Testis (tissue), 3 donors: ENCODE results near the gene RHOU. TPM values are rescaled to one million over a fixed set of nuclear protein-coding genes. Genes with fewer than 3 reads are reported as not detected.

ENCODE experiments used
- DNase-seq: peaks from one replicate; pipeline ENCODE4 v3.0.0-alpha.2; 2019
- H3K27ac ChIP-seq, 2 donors: fragments of 200-600 bp; sonication (generic); one replicate each; pipeline ENCODE4 v1.5.1; 2019
- H3K27me3 ChIP-seq: fragments of 200-600 bp; sonication (generic); one replicate; pipeline ENCODE4 v1.5.1; 2019
- H3K36me3 ChIP-seq: fragments of 200-600 bp; sonication (generic); one replicate; pipeline ENCODE4 v1.5.1; 2017; ENCODE audit warnings: low read depth; ENCODE audit errors: missing control alignments
- H3K4me1 ChIP-seq: fragments of 200-600 bp; sonication (generic); one replicate; pipeline ENCODE4 v1.5.1; 2019
- H3K4me3 ChIP-seq, 2 donors: fragments of 200-600 bp; sonication (generic); one replicate each; pipeline ENCODE4 v1.5.1; 2017 to 2019
- H3K9me3 ChIP-seq: fragments of 200-600 bp; sonication (generic); one replicate; pipeline ENCODE4 v1.5.1; 2017
- CTCF ChIP-seq, 3 experiments: fragments of 450-650 bp in 2 of 3; fragments of 200-600 bp in 1 of 3; sonication (generic) in 1 of 3; IDR thresholded peaks; one replicate each; pipeline ENCODE4 v1.5.1; 2016 to 2019; ENCODE audit warnings: antibody characterized with exemption in 3 of 3, mild to moderate bottlenecking in 2 of 3, moderate library complexity in 1 of 3
- POLR2A ChIP-seq: fragments of 450-650 bp; IDR thresholded peaks from one replicate; pipeline ENCODE4 v1.6.1; 2017; ENCODE audit warnings: antibody characterized with exemption, mild to moderate bottlenecking, moderate library complexity
- WGBS, 2 donors: methylation state at CpG; one replicate each; pipeline ENCODE4 v1.1.5; 2018; 5-methylcytosine and 5-hydroxymethylcytosine counted together
- intact Hi-C: fragments of 100-400 bp; cut with DNase I; formaldehyde crosslinking; loops from one replicate; pipeline ENCODE4 v1.15.1; 2023; ENCODE audit warnings: low total_unique reads
- polyA plus RNA-seq: library from polyadenylated mRNA; stranded (reverse); fragments of 350-450 nt; fragmentation: Illumina TruSeq; extraction: RNeasy Lipid Tissue Mini Kit (QIAGEN cat#74804); gene quantifications from one replicate; pipeline ENCODE4 v1.2.3, GENCODE V29; 2014; ENCODE audit warnings: low read depth, low replicate concordance; ENCODE audit not compliant: insufficient read depth
- total RNA-seq, 2 donors: library from RNA; depleted of rRNA; stranded (reverse); fragments of >200 nt; gene quantifications; one replicate each; pipeline ENCODE4 v1.2.3, GENCODE V29; 2016

The RHOU gene
- total and polyA plus RNA-seq, 3 donors from 2014 or later, result 31.0 to 33.6 (median 32.6) TPM

- intact Hi-C loops, result no loop called here
- WGBS, 2 donors, result 91 to 94% methylated on average over 1 of the region's 1 CpG
- TF ChIP-seq POLR2A, result no peak
- no peak for TF ChIP-seq CTCF (IDR thresholded peaks at IDR 0.05)
Observed at GRCh38 chr1:228702433-228702832, 32.8 kb upstream of the RHOU start.

GRCh38 chr1:228706305-228706704 lies 29.0 kb upstream of the RHOU start:
- no peak for DNase-seq
- Histone ChIP-seq H3K4me3 (no peak overlapping the region), H3K9me3 (no peaks in the 10 kb centered on the region), H3K36me3 (no peaks in the 10 kb centered on the region), H3K27me3 (no peaks in the 10 kb centered on the region), H3K4me1 (no peaks in the 10 kb centered on the region), H3K27ac (no peak overlapping the region)
- 96 to 97% methylated on average over 4 of the region's 4 CpGs for WGBS, 2 donors
- no peak for TF ChIP-seq POLR2A
- no peak for TF ChIP-seq CTCF (IDR thresholded peaks at IDR 0.05)
- intact Hi-C loops, result no loop called here

More at GRCh38 chr1:228702433-228702832, 32.8 kb upstream of the RHOU start:
- Histone ChIP-seq H3K4me3 (no peak overlapping the region), H3K27ac (no peak overlapping the region), H3K36me3 (no peaks in the 10 kb centered on the region), H3K4me1 (peaks cover 3% of the 10 kb centered on the region), H3K9me3 (no peaks in the 10 kb centered on the region), H3K27me3 (no peaks in the 10 kb centered on the region)
- DNase-seq, result no peak

GRCh38 chr1:228717081-228717480 lies 18.2 kb upstream of the RHOU start:
- Histone ChIP-seq H3K4me1 (no peaks in the 10 kb centered on the region), H3K4me3 (no peak overlapping the region), H3K27me3 (no peaks in the 10 kb centered on the region), H3K27ac (no peak overlapping the region), H3K36me3 (no peaks in the 10 kb centered on the region), H3K9me3 (no peaks in the 10 kb centered on the region)
- intact Hi-C loops, result no loop called here
- TF ChIP-seq CTCF (IDR thresholded peaks at IDR 0.05), result no peak
- TF ChIP-seq POLR2A, result no peak
- WGBS, 2 donors, result 57 to 58% methylated on average over 1 of the region's 1 CpG
- no peak for DNase-seq

- 69 to 73% methylated on average over 10 of the region's 10 CpGs for WGBS, 2 donors
Observed at GRCh38 chr1:228721407-228721806, 13.9 kb upstream of the RHOU start.

More at GRCh38 chr1:228721407-228721806, 13.9 kb upstream of the RHOU start:
- H3K36me3 ChIP-seq, result no peaks in the 10 kb centered on the region
- no peak overlapping the region for H3K27ac ChIP-seq
- intact Hi-C loops, result no loop called here
- H3K4me3 ChIP-seq, result no peak overlapping the region
- no peak for DNase-seq
- no peak for TF ChIP-seq CTCF (IDR thresholded peaks at IDR 0.05)
- no peaks in the 10 kb centered on the region for H3K27me3 ChIP-seq
- H3K4me1 ChIP-seq, result no peaks in the 10 kb centered on the region
- no peaks in the 10 kb centered on the region for H3K9me3 ChIP-seq
